HG02798 (cell line): ENCODE results near the gene MAD1L1.
"Not testable (repeated sequence)": the region's sequence is repeated elsewhere in the genome, so short reads cannot be mapped to it uniquely, and the experiment has no call there.

ENCODE experiments used
- ATAC-seq: cut with Tn5 transposase; IDR thresholded peaks from one replicate; pipeline ENCODE4 v1.9.1; 2021; ENCODE audit warnings: mild to moderate bottlenecking; ENCODE audit not compliant: unreplicated experiment, poor library complexity

Gene MAD1L1

GRCh38 chr7:1844336-1844950, 388.3 kb downstream of the MAD1L1 start:
- ATAC-seq, result no peak

DNA sequence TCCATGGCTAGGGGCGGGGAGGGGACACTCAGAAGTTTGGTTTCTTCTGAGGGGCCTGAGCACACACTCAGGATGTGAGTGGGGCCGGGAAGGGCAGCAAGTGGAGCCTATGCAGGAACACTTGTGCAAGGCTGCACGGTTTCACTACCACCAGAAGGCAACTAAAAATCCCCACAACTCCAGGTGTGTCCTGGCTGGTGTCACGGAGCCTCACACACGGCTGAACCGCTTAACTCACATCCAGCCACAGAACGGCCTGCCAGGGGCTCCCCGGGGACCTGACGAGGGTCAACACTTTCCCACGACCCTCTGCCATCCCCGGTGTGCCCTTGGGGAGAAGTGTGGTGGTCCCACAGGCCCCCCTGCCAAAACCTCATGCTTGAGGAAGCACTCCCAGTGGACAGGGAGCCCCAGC, 388.8 kb downstream of the MAD1L1 start:
- no peak for ATAC-seq

DNA sequence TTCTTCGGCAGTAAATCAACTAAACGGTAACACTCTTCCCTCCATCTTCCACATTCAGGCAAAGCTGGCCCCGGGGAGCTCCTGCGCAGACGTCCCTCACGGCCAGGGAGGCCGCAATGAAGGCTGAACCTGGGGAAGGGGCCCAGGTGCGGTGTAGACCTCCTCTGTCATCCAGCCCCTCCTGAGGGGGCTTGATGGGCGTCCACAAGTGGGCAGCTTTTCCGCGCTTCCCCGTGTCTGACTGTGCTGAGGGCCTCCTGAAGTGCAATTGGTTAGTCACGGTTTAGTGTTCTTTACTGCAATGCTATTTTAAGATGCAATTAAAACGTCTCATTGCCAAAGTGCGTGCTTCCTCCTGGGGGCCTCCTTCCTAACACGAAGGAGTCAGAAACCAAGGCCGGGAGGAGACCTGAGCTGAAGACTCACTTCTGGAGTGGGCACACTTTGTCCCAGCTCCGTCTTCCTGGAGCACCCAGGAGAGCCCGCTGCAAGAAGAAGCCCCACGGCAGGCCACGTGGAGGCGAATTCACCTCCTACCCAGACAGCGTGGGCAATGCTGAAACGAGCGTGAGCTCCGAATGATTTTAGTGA, 389.4 kb downstream of the MAD1L1 start:
- no peak for ATAC-seq

- ATAC-seq, result no peak
Observed at GRCh38 chr7:1842321-1843221, 390.2 kb downstream of the MAD1L1 start.

GRCh38 chr7:1841286-1842021, 391.3 kb downstream of the MAD1L1 start:
- not testable (repeated sequence) for ATAC-seq

DNA sequence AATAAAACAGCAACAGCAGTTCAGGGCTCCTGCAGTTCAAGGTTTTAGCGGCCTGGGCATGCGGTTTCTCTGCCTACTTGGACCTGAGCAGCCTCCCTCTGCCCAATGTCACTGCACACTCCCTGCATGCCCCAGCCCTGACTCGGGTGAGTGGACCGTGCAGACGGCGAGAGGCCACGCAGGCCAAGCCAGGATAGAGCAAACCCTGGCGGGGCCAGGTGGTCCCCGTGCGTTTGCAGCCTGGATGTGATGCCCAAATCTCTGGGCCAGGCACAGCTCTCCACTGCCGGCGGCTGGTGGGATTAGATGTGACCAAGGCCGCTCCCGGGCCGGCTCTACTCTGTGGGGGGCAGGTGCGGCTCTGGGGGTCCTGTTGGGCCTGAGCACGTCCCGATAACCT, 392.0 kb downstream of the MAD1L1 start:
- ATAC-seq, result not testable (repeated sequence)

- no peak for ATAC-seq
Observed at GRCh38 chr7:1839701-1840100, 393.0 kb downstream of the MAD1L1 start.

DNA sequence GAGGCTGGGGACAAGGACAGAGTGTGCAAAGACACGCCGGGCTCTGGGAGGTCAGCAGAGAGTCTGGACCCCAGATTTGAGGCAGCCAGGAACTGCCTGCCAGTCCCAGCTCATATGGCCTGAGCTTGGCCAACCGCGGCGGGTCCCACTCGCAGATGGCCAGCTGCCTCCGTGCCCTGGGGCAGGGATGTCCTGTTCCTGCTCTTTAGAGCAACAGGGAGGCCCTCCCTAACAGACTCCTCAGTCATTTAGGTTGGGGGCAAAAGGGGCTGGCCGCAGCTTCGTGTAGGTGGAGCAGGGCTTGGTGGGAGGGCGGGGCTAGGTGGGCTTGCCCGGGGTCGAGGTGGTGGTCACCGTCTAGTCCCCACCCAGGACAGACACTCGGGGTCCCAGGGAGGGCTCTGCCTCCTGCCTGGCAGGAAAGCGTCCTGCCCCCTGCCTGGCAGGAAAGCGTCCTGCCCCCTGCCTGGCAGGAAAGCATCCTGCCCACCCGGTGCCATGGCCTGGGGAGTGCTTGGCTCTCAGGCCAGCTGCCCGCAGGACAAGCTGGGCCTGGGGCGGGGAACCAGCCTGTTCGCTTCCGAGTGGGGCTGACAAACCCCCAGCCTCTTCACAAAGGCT, 393.7 kb downstream of the MAD1L1 start:
- not testable (repeated sequence) for ATAC-seq

GRCh38 chr7:1838544-1838872, 394.2 kb downstream of the MAD1L1 start:
- ATAC-seq, result not testable (repeated sequence)

DNA sequence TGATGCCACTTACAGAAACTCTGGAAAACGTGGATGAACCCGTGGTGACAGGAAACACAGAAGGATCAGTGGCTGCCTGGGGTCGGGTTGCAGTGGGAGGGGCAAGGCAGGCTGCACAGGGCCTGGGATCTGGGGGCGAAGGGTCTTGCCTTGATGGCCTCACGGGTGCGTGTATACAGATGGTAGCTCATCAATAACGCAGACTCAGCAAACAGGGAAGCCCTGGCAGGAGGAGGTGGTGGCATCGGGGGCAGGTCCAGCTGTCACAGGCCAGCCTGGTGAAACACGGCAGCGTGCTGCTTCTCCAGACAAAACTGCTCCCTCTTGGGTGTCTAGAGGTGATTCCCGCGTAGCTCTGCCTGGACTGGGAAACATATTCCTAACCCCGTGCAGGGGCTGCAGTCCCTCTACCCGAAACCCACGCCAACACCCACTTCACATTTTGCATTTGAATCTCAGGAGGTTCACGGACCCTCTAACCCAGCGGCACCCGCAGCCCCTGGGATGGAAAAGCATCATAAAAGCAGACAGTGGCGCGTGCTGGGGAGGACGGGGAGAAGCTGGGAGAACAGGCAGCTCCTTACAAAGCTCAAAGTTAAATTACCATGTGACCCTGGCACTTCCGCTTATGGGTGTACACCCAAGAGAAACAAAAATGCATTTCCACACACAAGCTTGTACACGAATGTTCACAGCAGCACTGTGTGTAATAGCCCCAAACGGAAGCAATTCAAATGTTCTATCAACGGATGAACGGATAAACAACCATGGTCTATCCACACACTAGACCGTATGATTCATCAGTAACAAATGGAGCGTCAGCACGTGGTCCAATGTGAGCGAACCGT, 394.8 kb downstream of the MAD1L1 start:
- ATAC-seq, result not testable (repeated sequence)

DNA sequence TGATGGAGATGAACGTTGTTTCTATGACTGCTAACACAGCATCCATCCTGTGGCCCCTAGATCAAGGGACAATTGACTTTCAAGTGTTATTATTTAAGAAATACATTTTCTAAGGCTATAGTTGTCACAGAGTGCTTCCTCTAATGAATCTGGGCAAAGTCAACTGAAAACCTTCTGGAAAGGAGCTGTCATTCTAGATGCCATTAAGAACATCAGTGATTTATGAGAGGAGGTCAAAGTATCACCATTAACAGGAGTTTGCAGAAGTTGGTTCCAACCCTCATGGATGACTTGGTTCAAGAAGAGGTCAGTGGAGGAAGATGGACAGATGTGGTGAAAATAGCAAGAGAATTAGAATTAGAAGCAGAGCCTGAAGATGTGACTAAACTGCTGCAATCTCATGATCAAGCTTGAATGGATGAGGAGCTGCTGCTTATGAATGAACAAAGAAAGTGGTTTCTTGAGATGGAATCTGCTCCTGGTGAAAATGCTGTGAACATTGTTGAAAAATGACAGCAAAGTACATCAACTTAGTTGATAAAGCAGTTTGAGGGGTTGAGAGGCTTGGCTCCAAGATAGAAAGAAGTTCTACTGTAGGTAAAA, 400.7 kb downstream of the MAD1L1 start:
- not testable (repeated sequence) for ATAC-seq

DNA sequence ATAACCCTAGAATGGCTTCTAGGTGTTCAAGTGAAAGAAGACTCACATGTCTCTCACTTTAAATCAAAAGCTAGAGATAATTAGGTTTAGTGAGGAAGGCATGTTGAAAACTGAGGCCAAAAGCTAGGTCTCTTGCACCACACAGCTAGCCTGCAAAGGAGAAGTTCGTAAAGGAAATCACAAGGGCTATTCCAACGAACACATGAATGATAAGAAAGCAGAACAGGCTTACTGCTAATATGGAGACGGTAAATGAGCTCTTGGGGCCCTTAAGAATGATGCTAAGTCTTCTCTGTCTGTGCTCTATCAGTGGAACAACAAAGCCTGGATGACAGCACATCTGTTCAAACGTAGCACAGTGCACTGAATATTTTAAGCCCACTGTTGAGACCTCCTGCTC, 401.3 kb downstream of the MAD1L1 start:
- ATAC-seq, result not testable (repeated sequence)

GRCh38 chr7:1829668-1830067, 403.1 kb downstream of the MAD1L1 start:
- ATAC-seq, result not testable (repeated sequence)

- no peak for ATAC-seq
Observed at GRCh38 chr7:1829111-1829510, 403.6 kb downstream of the MAD1L1 start.

GRCh38 chr7:1828170-1828569, 404.6 kb downstream of the MAD1L1 start:
- ATAC-seq, result not testable (repeated sequence)

DNA sequence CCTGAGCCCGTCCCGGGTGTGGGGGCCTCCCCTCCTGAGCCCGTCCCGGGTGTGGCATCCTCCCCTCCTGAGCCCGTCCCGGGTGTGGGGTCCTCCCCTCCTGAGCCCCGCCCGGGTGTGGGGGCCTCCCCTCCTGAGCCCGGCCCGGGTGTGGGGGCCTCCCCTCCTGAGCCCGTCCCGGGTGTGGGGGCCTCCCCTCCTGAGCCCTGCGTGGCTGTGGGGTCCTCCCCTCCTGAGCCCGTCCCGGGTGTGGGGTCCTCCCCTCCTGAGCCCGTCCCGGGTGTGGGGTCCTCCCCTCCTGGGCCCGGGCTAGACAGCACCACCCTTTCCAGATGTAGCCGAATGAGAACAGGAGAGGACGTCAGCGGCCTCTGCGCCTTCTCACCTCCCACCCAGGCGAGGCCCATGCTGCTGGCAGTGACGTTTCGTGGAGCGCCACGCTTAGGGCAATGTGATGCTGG, 405.2 kb downstream of the MAD1L1 start:
- not testable (repeated sequence) for ATAC-seq

DNA sequence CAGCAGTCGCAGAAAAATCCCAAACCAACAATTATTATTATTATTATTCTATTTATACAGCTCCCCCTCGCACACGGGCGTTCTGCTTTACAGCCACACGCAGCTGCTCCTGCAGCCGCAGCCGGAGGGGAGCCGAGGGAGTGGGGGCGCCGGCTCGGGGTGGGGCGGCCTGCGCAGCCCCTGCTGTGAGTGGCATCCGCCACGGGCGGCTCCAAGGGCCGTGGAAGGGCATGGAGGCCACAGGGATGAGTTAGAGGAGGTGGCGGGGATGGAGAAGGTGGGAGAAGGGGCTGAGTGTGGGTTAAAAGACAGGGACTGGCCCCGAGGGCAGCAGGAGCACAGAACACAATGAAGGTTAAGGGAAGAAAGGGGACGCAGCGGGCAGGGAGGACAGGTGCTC, 405.8 kb downstream of the MAD1L1 start:
- ATAC-seq, result not testable (repeated sequence)

DNA sequence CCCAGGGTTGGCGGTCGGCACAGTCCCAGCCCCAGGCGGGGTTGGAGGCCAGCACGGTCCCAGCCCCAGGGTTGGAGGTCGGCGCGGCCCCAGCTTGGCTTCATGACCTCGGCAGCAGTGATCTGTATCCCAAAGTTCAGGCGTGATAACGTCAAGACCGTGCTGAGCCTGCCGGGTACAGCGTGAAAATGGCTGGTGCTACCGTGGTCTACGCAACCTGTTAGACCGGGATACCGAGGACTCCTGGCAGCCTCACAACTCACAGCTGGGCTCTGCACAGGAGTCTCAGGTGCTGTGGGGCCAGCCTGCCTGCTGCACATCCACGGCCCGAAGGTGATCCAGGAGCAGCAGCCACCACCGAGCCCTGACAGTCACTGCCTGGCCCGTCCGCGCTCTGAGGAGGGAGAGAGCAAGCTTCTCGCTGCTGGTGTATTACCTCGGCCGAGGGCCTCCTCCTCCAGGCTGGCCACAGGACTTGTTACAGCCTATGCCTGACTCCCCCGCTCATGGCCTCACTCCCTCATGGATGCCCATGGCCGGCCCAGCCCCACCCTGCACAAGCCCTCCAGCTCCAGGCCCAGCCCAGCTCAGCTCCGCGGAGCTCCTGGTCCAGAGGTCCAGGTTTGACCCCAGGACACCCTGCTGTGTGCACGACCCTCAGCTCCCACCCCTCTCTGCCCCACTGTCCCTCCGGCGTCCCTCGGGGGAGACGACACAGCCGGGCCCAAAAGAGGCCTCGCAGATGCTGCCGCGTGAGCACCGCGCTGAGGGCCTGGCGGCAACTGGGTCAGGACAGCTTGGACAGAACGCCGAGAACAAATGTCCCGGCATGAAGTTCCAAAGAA, 406.6 kb downstream of the MAD1L1 start:
- ATAC-seq, result no peak
